Prostate gland (tissue), 2 donors: Measurements from ENCODE around the gene FAR1.

ENCODE experiments used
- POLR2A ChIP-seq: fragments of 450-650 bp; IDR thresholded peaks from one replicate; pipeline ENCODE4 v1.6.1; 2016; ENCODE audit warnings: antibody characterized with exemption, mild to moderate bottlenecking
- TF ChIP-seq, protein P1 (sequence below), 4 experiments: fragments of 200-600 bp in 2 of 4; fragments of 450-650 bp in 2 of 4; sonication (generic) in 2 of 4; IDR thresholded peaks; 1 replicate in 3 of 4; 2 replicates in 1 of 4; pipeline ENCODE4 v1.5.1; 2016 to 2019; ENCODE audit warnings: antibody characterized with exemption in 4 of 4, mild to moderate bottlenecking in 2 of 4, moderate library complexity in 2 of 4

DNA sequence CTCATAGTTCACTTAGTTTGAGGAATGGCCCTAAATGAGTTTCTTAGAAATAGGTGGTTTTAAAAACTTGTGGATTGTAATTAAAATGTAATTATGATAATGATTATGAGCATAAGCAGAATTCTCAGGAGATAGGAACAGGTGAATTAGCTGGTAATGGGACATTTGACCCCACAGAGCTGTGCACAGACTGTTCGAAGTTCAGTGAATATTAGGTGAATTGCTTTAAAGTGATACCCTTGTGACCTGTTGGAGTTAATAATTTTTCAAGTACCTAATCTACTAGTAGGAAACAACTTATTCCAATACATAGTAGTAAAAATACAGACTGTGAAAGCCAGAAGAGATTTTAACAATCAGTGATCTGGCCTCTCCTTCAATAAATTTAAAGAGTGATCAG is 8.1 kb downstream of the FAR1 start:
- TF ChIP-seq, protein P1, sequence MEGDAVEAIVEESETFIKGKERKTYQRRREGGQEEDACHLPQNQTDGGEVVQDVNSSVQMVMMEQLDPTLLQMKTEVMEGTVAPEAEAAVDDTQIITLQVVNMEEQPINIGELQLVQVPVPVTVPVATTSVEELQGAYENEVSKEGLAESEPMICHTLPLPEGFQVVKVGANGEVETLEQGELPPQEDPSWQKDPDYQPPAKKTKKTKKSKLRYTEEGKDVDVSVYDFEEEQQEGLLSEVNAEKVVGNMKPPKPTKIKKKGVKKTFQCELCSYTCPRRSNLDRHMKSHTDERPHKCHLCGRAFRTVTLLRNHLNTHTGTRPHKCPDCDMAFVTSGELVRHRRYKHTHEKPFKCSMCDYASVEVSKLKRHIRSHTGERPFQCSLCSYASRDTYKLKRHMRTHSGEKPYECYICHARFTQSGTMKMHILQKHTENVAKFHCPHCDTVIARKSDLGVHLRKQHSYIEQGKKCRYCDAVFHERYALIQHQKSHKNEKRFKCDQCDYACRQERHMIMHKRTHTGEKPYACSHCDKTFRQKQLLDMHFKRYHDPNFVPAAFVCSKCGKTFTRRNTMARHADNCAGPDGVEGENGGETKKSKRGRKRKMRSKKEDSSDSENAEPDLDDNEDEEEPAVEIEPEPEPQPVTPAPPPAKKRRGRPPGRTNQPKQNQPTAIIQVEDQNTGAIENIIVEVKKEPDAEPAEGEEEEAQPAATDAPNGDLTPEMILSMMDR (IDR thresholded peaks at IDR 0.05) = no peak
- TF ChIP-seq POLR2A = no peak
